HCT116 (cell line): ENCODE measurements around the gene PRPF31. TPM values are rescaled to one million over a fixed set of nuclear protein-coding genes. Genes with fewer than 3 reads are reported as not detected.

ENCODE experiments used
- ATAC-seq: fragments of 200-7000 bp; cut with Tn5 transposase; 2 replicates; pipeline ENCODE4 v1.9.1; 2020; ENCODE audit warnings: mild to moderate bottlenecking, moderate library complexity
- BruUV-seq: library from RNA; stranded (reverse); fragments of 400-500 nt; replicated peaks from 2 replicates; lab custom pipeline; 2021; lab: Mats Ljungman, UMichigan
- CTCF ChIA-PET: fragments of 300-600 bp; sonication (Branson Sonifier 250); formaldehyde crosslinking; loops from one replicate; lab custom pipeline; 2021; ENCODE audit warnings: antibody characterized with exemption; lab: Charles Lee
- POLR2A ChIA-PET: fragments of 300-600, 350-600 bp; sonication (Branson Sonifier 250); formaldehyde crosslinking; loops from one replicate; lab custom pipeline; 2021; ENCODE audit warnings: antibody characterized with exemption; lab: Charles Lee
- RAD21 ChIA-PET, 2 experiments: fragments of 300-600 bp; sonication (Branson Sonifier 250); formaldehyde crosslinking; loops; one replicate each; lab custom pipeline; 2023; ENCODE audit warnings: low total read pairs in 2 of 2; ENCODE audit not compliant: uncharacterized antibody in 2 of 2, unreplicated experiment in 2 of 2, low non-redundant PET in 1 of 2; lab: Charles Lee
- DNase-seq: peaks from one replicate; pipeline ENCODE4 v3.0.0-alpha.2; 2010; ENCODE audit warnings: low read depth, low spot score
- H2AFZ ChIP-seq: fragments of 200-600 bp; shearing (Covaris generic), sonication (generic); 2 replicates; pipeline ENCODE4 v1.6.1; 2017; ENCODE audit warnings: low read depth, mixed run types, mixed read lengths, antibody characterized with exemption, low read length; ENCODE audit not compliant: poor library complexity, severe bottlenecking
- H3K27ac ChIP-seq: 2 replicates; pipeline ENCODE4 v1.5.1; 2012; ENCODE audit warnings: low read depth, low read length
- H3K27me3 ChIP-seq: fragments of 200-600 bp; sonication (generic); 2 replicates; pipeline ENCODE4 v1.6.1; 2016; ENCODE audit warnings: mixed run types, low read length, mixed read lengths; ENCODE audit not compliant: insufficient read depth
- H3K36me3 ChIP-seq, 2 experiments: fragments of 200-500 bp in 1 of 2; fragments of 200-600 bp in 1 of 2; sonication (Bioruptor generic) in 1 of 2; sonication (generic) in 1 of 2; 2 replicates each; pipeline versions ENCODE4 v1.5.1 to v1.6.1; 2014 to 2016; ENCODE audit warnings: low read length in 2 of 2, inconsistent platforms in 1 of 2, mixed read lengths in 1 of 2, mixed run types in 1 of 2; ENCODE audit not compliant: insufficient read depth in 2 of 2, control insufficient read depth in 1 of 2
- H3K4me1 ChIP-seq, 2 experiments: fragments of 200-600 bp in 1 of 2; sonication (generic) in 1 of 2; 2 replicates each; pipeline versions ENCODE4 v1.5.1 to v1.6.1; 2012 to 2017; ENCODE audit warnings: low read length in 2 of 2, inconsistent platforms in 1 of 2, mild to moderate bottlenecking in 1 of 2, mixed read lengths in 1 of 2, mixed run types in 1 of 2, moderate library complexity in 1 of 2; ENCODE audit not compliant: insufficient read depth in 2 of 2, control insufficient read depth in 1 of 2
- H3K4me2 ChIP-seq: fragments of 200-600 bp; sonication (generic); 2 replicates; pipeline ENCODE4 v1.6.1; 2017; ENCODE audit warnings: mixed run types, low read length, mixed read lengths
- H3K4me3 ChIP-seq, 2 experiments: fragments of 200-600 bp in 1 of 2; sonication (generic) in 1 of 2; replicated peaks in 1 of 2; 2 replicates each; pipeline ENCODE4 v1.5.1; 2011 to 2016; ENCODE audit warnings: low read length in 2 of 2, control low read depth in 1 of 2, low read depth in 1 of 2, mild to moderate bottlenecking in 1 of 2, mixed read lengths in 1 of 2, mixed run types in 1 of 2
- H3K79me2 ChIP-seq: fragments of 200-600 bp; sonication (generic); 2 replicates; pipeline ENCODE4 v1.6.1; 2017; ENCODE audit warnings: mild to moderate bottlenecking, mixed run types, low read length, moderate library complexity, mixed read lengths; ENCODE audit not compliant: insufficient read depth
- H3K9ac ChIP-seq: fragments of 200-600 bp; sonication (generic); 2 replicates; pipeline ENCODE4 v1.6.1; 2016; ENCODE audit warnings: low read length, mixed read lengths
- H3K9me2 ChIP-seq: fragments of 200-600 bp; sonication (generic), shearing (Covaris generic); 2 replicates; pipeline ENCODE4 v1.6.1; 2017; ENCODE audit warnings: mixed run types, mild to moderate bottlenecking, moderate library complexity; ENCODE audit not compliant: insufficient read depth
- H3K9me3 ChIP-seq, 2 experiments: fragments of 200-500 bp in 1 of 2; fragments of 200-600 bp in 1 of 2; sonication (Bioruptor generic) in 1 of 2; sonication (generic) in 1 of 2; 2 replicates each; pipeline ENCODE4 v1.6.1; 2014 to 2017; ENCODE audit warnings: low read length in 2 of 2, mixed read lengths in 2 of 2, inconsistent platforms in 1 of 2, low read depth in 1 of 2, mild to moderate bottlenecking in 1 of 2, mixed run types in 1 of 2, moderate library complexity in 1 of 2; ENCODE audit not compliant: control insufficient read depth in 1 of 2, insufficient read depth in 1 of 2
- H4K20me1 ChIP-seq: fragments of 200-600 bp; sonication (generic), shearing (Covaris generic); 2 replicates; pipeline ENCODE4 v1.6.1; 2017; ENCODE audit warnings: mixed run types, mild to moderate bottlenecking, moderate library complexity; ENCODE audit not compliant: insufficient read depth
- CBX3 ChIP-seq: IDR thresholded peaks from 2 replicates; pipeline ENCODE4 v1.6.1; 2012; ENCODE audit warnings: low read depth
- CEBPB ChIP-seq: IDR thresholded peaks from 2 replicates; pipeline ENCODE4 v1.6.1; 2012; ENCODE audit warnings: low read depth
- EGR1 ChIP-seq: IDR thresholded peaks from 2 replicates; pipeline ENCODE4 v1.6.1; 2012; ENCODE audit warnings: low read depth
- EZH2phosphoT487 ChIP-seq: fragments of 200-600 bp; IDR thresholded peaks from 2 replicates; pipeline ENCODE4 v1.6.1; 2018; ENCODE audit warnings: antibody characterized with exemption, borderline replicate concordance
- FOSL1 ChIP-seq: IDR thresholded peaks from 2 replicates; pipeline ENCODE4 v1.6.1; 2012; ENCODE audit warnings: low read depth
- JUND ChIP-seq: IDR thresholded peaks from 2 replicates; pipeline ENCODE4 v1.6.1; 2012
- RAD21 ChIP-seq: IDR thresholded peaks from 2 replicates; pipeline ENCODE4 v1.6.1; 2012; ENCODE audit warnings: low read depth, mild to moderate bottlenecking
- SIN3A ChIP-seq: IDR thresholded peaks from 2 replicates; pipeline ENCODE4 v1.6.1; 2012; ENCODE audit warnings: low read depth
- SP1 ChIP-seq: IDR thresholded peaks from 2 replicates; pipeline ENCODE4 v1.6.1; 2012; ENCODE audit warnings: low read depth
- SRF ChIP-seq: IDR thresholded peaks from 2 replicates; pipeline ENCODE4 v1.6.1; 2012; ENCODE audit warnings: low read depth
- TCF7L2 ChIP-seq: IDR thresholded peaks from 2 replicates; pipeline ENCODE4 v1.7.0; 2011; ENCODE audit warnings: borderline replicate concordance, inconsistent platforms; ENCODE audit not compliant: insufficient read depth, insufficient read length; ENCODE audit errors: extremely low read depth
- YY1 ChIP-seq: IDR thresholded peaks from 2 replicates; pipeline ENCODE4 v1.6.1; 2011; ENCODE audit warnings: low read length, low read depth, moderate library complexity, mild to moderate bottlenecking; ENCODE audit not compliant: insufficient replicate concordance; ENCODE audit errors: extremely low read depth
- ZFX ChIP-seq: fragments of 450-650 bp; IDR thresholded peaks from 2 replicates; pipeline ENCODE4 v1.6.1; 2017
- intact Hi-C: fragments of 100-400 bp; cut with micrococcal nuclease; formaldehyde crosslinking; loops from 2 replicates; pipeline ENCODE4 v1.10.0; 2022
- total RNA-seq: library from RNA; stranded (reverse); gene quantifications from one replicate; pipeline ENCODE4 v1.2.1, GENCODE V29; 2021; ENCODE audit not compliant: unreplicated experiment
- TF ChIP-seq, protein P1 (sequence below), 3 experiments: fragments of 200-600 bp in 1 of 3; sonication (generic) in 1 of 3; IDR thresholded peaks in 2 of 3; conservative IDR thresholded peaks in 1 of 3; 2 replicates each; pipeline ENCODE4 v1.5.1; 2012 to 2017; ENCODE audit warnings: low read depth in 2 of 3, low read length in 2 of 3, antibody characterized with exemption in 1 of 3, borderline replicate concordance in 1 of 3, control low read depth in 1 of 3, mild to moderate bottlenecking in 1 of 3, mixed read lengths in 1 of 3, mixed run types in 1 of 3, moderate library complexity in 1 of 3; ENCODE audit not compliant: insufficient read depth in 1 of 3
- TF ChIP-seq, protein P2 (sequence below): IDR thresholded peaks from 2 replicates; pipeline ENCODE4 v1.6.1; 2012; ENCODE audit warnings: low read depth
- TF ChIP-seq, protein P3 (sequence below): IDR thresholded peaks from 2 replicates; pipeline ENCODE4 v1.6.1; 2012
- TF ChIP-seq, protein P4 (sequence below): IDR thresholded peaks from 2 replicates; pipeline ENCODE4 v1.6.1; 2012

PRPF31 gene
- total RNA-seq, 1 experiment from 2014 or later, result 99.0 TPM

DNA sequence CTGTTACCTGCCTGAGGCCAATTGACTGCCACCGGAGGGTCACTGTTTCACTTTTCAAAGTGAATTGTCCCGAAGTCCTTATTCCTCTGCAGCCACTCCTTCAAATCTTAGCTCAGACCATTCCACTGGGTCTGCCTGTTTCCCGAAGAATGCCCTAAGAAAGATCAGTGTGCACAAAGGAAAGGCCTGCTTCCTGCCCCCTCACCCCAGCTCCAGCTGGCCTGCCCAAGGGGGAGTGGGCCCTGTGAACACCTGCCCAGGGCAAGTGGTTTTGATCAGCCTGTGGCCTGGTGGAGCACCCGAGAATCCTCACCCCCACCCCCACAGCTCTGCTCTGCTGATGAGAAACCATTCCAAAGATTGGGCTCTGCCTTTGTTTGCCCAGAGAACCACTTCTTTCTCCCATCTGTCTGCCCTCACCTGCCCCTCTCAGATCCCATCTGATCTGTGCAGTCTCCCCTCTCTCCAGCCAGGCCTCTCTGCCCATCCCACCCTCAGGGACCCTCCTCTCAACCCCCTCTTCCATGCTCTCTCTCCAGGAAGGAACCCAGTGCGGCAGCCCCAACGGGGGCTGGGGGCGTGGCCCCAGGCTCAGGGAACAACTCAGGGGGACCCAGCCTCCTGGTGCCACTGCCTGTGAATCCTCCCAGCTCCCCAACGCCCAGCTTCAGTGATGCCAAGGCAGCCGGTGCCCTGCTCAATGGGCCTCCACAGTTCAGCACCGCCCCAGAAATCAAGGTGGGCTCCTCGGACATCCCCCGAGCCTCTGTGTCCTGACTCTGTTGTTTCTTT is 33.7 kb downstream of the PRPF31 start:
- H3K4me1 ChIP-seq, result no peaks in the 10 kb centered on the region
- H3K4me3 ChIP-seq, result no peak overlapping the region
- ChIA-PET CTCF (no interaction called here), POLR2A (no interaction called here), RAD21 (no interaction called here)
- TF ChIP-seq EGR1 (no peak), YY1 (no peak), SIN3A (no peak), CBX3 (no peak), CEBPB (no peak), FOSL1 (no peak), SRF (no peak), SP1 (no peak), EZH2phosphoT487 (no peak), JUND (no peak), RAD21 (no peak), TCF7L2 (no peak), ZFX (no peak)
- TF ChIP-seq, protein P1, sequence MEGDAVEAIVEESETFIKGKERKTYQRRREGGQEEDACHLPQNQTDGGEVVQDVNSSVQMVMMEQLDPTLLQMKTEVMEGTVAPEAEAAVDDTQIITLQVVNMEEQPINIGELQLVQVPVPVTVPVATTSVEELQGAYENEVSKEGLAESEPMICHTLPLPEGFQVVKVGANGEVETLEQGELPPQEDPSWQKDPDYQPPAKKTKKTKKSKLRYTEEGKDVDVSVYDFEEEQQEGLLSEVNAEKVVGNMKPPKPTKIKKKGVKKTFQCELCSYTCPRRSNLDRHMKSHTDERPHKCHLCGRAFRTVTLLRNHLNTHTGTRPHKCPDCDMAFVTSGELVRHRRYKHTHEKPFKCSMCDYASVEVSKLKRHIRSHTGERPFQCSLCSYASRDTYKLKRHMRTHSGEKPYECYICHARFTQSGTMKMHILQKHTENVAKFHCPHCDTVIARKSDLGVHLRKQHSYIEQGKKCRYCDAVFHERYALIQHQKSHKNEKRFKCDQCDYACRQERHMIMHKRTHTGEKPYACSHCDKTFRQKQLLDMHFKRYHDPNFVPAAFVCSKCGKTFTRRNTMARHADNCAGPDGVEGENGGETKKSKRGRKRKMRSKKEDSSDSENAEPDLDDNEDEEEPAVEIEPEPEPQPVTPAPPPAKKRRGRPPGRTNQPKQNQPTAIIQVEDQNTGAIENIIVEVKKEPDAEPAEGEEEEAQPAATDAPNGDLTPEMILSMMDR (IDR thresholded peaks at IDR 0.05 in 2 of 3, conservative IDR thresholded peaks at IDR 0.05 in 1 of 3; ENCODE audit: borderline replicate concordance in 1 of 3, insufficient read depth in 1 of 3, low read depth in 2 of 3, low read length in 2 of 3), result no peak
- TF ChIP-seq, protein P2, sequence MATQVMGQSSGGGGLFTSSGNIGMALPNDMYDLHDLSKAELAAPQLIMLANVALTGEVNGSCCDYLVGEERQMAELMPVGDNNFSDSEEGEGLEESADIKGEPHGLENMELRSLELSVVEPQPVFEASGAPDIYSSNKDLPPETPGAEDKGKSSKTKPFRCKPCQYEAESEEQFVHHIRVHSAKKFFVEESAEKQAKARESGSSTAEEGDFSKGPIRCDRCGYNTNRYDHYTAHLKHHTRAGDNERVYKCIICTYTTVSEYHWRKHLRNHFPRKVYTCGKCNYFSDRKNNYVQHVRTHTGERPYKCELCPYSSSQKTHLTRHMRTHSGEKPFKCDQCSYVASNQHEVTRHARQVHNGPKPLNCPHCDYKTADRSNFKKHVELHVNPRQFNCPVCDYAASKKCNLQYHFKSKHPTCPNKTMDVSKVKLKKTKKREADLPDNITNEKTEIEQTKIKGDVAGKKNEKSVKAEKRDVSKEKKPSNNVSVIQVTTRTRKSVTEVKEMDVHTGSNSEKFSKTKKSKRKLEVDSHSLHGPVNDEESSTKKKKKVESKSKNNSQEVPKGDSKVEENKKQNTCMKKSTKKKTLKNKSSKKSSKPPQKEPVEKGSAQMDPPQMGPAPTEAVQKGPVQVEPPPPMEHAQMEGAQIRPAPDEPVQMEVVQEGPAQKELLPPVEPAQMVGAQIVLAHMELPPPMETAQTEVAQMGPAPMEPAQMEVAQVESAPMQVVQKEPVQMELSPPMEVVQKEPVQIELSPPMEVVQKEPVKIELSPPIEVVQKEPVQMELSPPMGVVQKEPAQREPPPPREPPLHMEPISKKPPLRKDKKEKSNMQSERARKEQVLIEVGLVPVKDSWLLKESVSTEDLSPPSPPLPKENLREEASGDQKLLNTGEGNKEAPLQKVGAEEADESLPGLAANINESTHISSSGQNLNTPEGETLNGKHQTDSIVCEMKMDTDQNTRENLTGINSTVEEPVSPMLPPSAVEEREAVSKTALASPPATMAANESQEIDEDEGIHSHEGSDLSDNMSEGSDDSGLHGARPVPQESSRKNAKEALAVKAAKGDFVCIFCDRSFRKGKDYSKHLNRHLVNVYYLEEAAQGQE, result no peak
- TF ChIP-seq, protein P3, sequence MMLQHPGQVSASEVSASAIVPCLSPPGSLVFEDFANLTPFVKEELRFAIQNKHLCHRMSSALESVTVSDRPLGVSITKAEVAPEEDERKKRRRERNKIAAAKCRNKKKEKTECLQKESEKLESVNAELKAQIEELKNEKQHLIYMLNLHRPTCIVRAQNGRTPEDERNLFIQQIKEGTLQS, result no peak
- TF ChIP-seq, protein P4, sequence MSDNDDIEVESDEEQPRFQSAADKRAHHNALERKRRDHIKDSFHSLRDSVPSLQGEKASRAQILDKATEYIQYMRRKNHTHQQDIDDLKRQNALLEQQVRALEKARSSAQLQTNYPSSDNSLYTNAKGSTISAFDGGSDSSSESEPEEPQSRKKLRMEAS, result no peak
- ATAC-seq (no peak), DNase-seq (no peak)
- H3K27ac ChIP-seq, result no peak overlapping the region
- H3K4me2 ChIP-seq, result no peak overlapping the region
- no peaks in the 10 kb centered on the region for H4K20me1 ChIP-seq
- H2AFZ ChIP-seq, result no peak overlapping the region
- H3K79me2 ChIP-seq, result peaks cover 5% of the 10 kb centered on the region; the same call in 1 of the 2 replicates
- H3K36me3 ChIP-seq, result peaks cover 53 to 76% of the 10 kb centered on the region in 2 experiments; a peak in 3 of 4 replicates
- no peaks in the 10 kb centered on the region for H3K9me3 ChIP-seq
- H3K27me3 ChIP-seq, result no peaks in the 10 kb centered on the region
- intact Hi-C loops, result no loop called here
- no peak overlapping the region for H3K9ac ChIP-seq
- no TSS peak for BruUV-seq
- H3K9me2 ChIP-seq, result no peaks in the 10 kb centered on the region
